ENCODE results near the gene KCNH2. TPM values are rescaled to one million over a fixed set of nuclear protein-coding genes. Genes with fewer than 3 reads are reported as not detected.

The KCNH2 gene, protein sequence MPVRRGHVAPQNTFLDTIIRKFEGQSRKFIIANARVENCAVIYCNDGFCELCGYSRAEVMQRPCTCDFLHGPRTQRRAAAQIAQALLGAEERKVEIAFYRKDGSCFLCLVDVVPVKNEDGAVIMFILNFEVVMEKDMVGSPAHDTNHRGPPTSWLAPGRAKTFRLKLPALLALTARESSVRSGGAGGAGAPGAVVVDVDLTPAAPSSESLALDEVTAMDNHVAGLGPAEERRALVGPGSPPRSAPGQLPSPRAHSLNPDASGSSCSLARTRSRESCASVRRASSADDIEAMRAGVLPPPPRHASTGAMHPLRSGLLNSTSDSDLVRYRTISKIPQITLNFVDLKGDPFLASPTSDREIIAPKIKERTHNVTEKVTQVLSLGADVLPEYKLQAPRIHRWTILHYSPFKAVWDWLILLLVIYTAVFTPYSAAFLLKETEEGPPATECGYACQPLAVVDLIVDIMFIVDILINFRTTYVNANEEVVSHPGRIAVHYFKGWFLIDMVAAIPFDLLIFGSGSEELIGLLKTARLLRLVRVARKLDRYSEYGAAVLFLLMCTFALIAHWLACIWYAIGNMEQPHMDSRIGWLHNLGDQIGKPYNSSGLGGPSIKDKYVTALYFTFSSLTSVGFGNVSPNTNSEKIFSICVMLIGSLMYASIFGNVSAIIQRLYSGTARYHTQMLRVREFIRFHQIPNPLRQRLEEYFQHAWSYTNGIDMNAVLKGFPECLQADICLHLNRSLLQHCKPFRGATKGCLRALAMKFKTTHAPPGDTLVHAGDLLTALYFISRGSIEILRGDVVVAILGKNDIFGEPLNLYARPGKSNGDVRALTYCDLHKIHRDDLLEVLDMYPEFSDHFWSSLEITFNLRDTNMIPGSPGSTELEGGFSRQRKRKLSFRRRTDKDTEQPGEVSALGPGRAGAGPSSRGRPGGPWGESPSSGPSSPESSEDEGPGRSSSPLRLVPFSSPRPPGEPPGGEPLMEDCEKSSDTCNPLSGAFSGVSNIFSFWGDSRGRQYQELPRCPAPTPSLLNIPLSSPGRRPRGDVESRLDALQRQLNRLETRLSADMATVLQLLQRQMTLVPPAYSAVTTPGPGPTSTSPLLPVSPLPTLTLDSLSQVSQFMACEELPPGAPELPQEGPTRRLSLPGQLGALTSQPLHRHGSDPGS
- total RNA-seq, result 0.83 and 1.7 TPM in 2 replicates

DNA sequence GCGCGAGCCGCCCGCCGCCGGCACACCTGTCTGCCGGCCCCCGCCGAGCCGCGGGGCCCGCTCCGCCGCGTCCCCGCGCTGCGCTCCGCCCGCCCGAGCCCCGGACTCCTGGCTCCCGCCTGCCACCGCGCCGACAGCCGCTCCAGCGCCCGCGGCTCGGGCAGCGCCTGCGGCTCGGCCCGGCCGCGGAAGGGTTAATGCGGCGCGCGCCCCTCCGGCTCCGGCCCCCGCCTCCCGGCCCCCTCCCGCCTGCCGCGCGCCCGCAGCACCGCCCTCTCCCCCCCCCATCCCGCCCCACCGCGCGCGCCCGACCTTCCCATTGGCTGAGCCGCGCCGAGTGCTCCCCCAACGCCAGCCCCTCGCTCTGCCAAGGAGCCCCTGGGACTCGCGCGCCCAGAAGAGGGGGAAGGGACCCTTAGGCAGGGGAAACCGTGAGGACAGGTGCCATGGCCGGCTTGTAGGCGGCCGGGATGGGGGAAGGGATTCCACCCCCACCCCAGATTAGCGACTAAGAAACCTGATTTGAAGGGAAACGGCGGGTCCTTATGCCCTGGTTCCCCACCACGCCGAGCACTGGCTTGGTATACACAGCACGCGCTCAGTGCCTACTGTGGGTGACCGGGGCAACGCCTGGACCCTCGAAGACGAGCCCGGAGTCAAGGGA lies at the start of gene KCNH2:
KCNH2 (minus strand) TSS at position 196 of the 664 bp plus-strand sequence. CDS start 408 bp downstream, outside the sequence.

DNA sequence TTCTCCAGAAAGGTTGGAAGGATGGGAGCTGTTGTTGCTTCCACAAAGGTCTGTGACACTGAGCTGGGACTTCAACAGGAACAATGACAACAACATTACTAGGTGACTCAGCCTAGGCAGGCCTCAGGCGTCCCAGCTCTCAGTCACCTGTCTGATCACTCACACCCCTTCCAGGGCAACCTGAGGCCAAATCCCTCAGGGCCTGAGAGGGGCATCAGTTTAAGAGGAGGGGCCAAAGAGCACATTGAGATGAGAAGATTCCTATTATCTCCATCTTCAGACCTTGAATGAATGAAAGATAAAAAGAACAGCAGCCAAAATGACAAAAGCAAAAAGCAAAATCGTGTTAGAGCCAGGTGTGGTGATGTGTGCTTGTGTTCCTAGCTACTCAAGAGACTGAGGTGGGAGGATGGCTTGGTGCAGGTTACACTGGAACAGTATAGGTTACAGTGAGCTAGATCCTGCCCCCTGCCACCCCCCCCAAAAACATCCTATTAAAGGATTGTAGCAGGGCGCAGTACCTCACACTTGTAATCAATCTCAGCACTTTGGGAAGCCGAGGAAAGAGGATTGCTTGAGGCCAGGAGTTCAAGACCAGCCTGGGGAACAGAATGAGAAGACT lies 46.4 kb upstream of the KCNH2 start, which contains the start of gene ATG9B:
ATG9B (minus strand) TSS at position 60 of the 622 bp plus-strand sequence. CDS start 71 bp downstream, outside the sequence.

DNA sequence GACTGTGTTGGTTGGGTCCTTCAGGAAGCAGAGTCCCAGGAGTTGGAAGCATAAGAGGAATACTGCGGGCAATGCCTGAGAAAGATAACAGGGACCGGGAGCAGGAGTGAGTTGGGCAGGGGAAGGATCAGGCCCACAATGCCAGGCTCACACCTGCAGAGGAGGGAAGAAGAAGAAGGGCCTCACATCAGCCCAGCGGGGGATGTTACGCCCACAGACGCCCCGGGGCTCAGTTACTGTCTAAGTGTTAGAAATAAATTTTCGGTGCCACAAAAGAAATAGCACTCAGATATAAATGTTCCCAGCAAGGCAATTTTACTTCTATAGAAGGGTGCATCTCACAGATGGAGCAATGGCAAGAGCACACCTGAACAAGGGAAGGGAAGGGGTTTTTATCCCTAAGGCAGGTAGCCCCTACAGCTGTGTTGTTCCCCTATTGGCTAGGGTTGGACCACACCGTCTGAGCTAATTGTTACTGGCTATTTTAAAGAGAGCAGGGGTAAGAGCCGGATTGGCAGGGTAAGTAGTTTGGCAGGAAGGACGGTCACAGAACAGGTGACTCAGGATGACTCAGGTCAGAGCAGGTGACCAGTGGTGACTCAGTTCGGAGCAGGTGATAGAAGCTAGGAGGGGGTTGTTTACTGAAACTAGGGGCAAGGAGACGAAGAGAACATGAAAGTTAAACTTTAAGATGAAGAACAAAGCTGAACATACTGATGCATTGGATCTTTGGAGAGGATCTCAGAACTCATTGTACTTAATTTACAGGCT lies 12.5 kb upstream of the KCNH2 start, which contains the start of gene NOS3:
NOS3 (plus strand) TSS at position 602 of the 771 bp plus-strand sequence. CDS start 2,787 bp downstream, outside the sequence.

Other genes with a start within 250 kb of the KCNH2 start
- gene GIMAP5, start 240.9 kb downstream of the KCNH2 start, total RNA-seq, result 0.09 and 0.14 TPM in 2 replicates
- 3.8 and 156 TPM in 2 replicates for gene TMEM176B, start 178.0 kb downstream of the KCNH2 start, total RNA-seq
- gene TMEM176A, start 177.6 kb downstream of the KCNH2 start, total RNA-seq, result 1.1 and 70.8 TPM in 2 replicates
- gene AOC1, start 125.8 kb downstream of the KCNH2 start, total RNA-seq, result 0.14 TPM in 1 of 2 replicates, not detected in the other
- gene NOS3, start 12.7 kb upstream of the KCNH2 start, total RNA-seq, result 1.3 TPM in 2 replicates
- gene ATG9B, start 46.2 kb upstream of the KCNH2 start, total RNA-seq, result 0.37 TPM in 1 of 2 replicates, not detected in the other
- gene ABCB8, start 50.1 kb upstream of the KCNH2 start, total RNA-seq, result 19.2 and 24.5 TPM in 2 replicates
- 0.14 and 0.37 TPM in 2 replicates for gene ASIC3, start 70.2 kb upstream of the KCNH2 start, total RNA-seq
- 26.7 and 30.1 TPM in 2 replicates for gene CDK5, start 79.6 kb upstream of the KCNH2 start, total RNA-seq
- 58.6 and 78.7 TPM in 2 replicates for gene SLC4A2, start 81.3 kb upstream of the KCNH2 start, total RNA-seq
- gene FASTK, start 102.5 kb upstream of the KCNH2 start, total RNA-seq, result 74.5 and 76.1 TPM in 2 replicates
- 13.2 and 17.4 TPM in 2 replicates for gene TMUB1, start 105.2 kb upstream of the KCNH2 start, total RNA-seq
- 26.2 and 40.4 TPM in 2 replicates for gene AGAP3, start 108.2 kb upstream of the KCNH2 start, total RNA-seq
- not detected in 2 replicates for gene GBX1, start 189.4 kb upstream of the KCNH2 start, total RNA-seq
- gene ASB10, start 208.9 kb upstream of the KCNH2 start, total RNA-seq, result not detected in 2 replicates
- not detected in 2 replicates for gene H2BK1, start 232.2 kb upstream of the KCNH2 start, total RNA-seq
- gene ABCF2, start 248.9 kb upstream of the KCNH2 start, total RNA-seq, result 60.3 and 62.2 TPM in 2 replicates